Ishikawa (cell line): ENCODE data around the gene PTPN2.

ENCODE experiments used
- CREB1 ChIP-seq: IDR thresholded peaks from 2 replicates; pipeline ENCODE4 v1.6.1; 2012; ENCODE audit warnings: low read depth
- EGR1 ChIP-seq: IDR thresholded peaks from 2 replicates; pipeline ENCODE4 v1.6.1; 2012
- EP300 ChIP-seq: IDR thresholded peaks from 2 replicates; pipeline ENCODE4 v1.6.1; 2012; ENCODE audit warnings: borderline replicate concordance
- FOXM1 ChIP-seq: IDR thresholded peaks from 2 replicates; pipeline ENCODE4 v1.6.1; 2012; ENCODE audit warnings: low read depth, borderline replicate concordance
- RAD21 ChIP-seq: IDR thresholded peaks from 2 replicates; pipeline ENCODE4 v1.6.1; 2012; ENCODE audit warnings: low read depth

DNA sequence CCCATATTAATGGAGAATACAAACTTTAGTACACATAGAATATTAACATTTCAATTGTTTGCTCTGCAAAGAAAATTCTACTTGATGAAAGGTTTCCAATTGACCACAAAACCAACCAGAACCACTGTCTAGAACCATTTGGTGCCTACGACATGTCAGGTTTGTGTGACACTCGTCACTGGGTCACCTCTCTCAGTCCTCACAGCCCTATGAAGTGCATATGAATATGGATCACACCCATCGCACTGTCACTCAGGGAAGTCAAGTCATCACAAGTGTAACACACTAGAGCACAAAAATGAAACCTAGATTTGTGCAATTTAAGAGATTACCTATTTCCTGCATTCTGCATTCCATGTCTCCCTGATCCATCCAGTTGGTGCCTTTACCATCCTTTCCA, 43.7 kb downstream of the PTPN2 start:
- no peak for TF ChIP-seq CREB1
- no peak for TF ChIP-seq EP300
- no peak for TF ChIP-seq EGR1
- TF ChIP-seq RAD21, result no peak
- TF ChIP-seq FOXM1, result no peak
